Endothelial cell of umbilical vein (primary cell): ENCODE results near the gene TCEAL3.

Experiments
- EZH2 ChIP-seq: IDR thresholded peaks from 2 replicates; pipeline ENCODE4 v1.6.1; 2012; ENCODE audit warnings: borderline replicate concordance, low read depth, mild to moderate bottlenecking, moderate library complexity, low read length, inconsistent platforms; ENCODE audit not compliant: severe bottlenecking
- FOS ChIP-seq: IDR thresholded peaks from 2 replicates; pipeline ENCODE4 v1.6.1; 2011; ENCODE audit warnings: mild to moderate bottlenecking, low read length, moderate library complexity, borderline replicate concordance; ENCODE audit not compliant: insufficient read depth
- MYC ChIP-seq: IDR thresholded peaks from one replicate; pipeline ENCODE4 v1.6.1; 2011; ENCODE audit warnings: mild to moderate bottlenecking, low read depth, low read length
- POLR2A ChIP-seq: IDR thresholded peaks from 2 replicates; pipeline ENCODE4 v1.6.1; 2012; ENCODE audit warnings: low read depth, mild to moderate bottlenecking, control low read depth, low read length
- POLR2AphosphoS5 ChIP-seq: IDR thresholded peaks from 2 replicates; pipeline ENCODE4 v1.6.1; 2012; ENCODE audit warnings: low read depth, mild to moderate bottlenecking, control low read depth, low read length, moderate library complexity; ENCODE audit not compliant: insufficient read depth
- TF ChIP-seq, protein P1 (sequence below), 2 donors: IDR thresholded peaks; 1 replicate in 1 of 2; 2 replicates in 1 of 2; pipeline ENCODE4 v1.5.1; 2011; ENCODE audit warnings: low read length in 2 of 2, mild to moderate bottlenecking in 2 of 2, moderate library complexity in 2 of 2, control low read depth in 1 of 2, inconsistent platforms in 1 of 2, low read depth in 1 of 2; ENCODE audit not compliant: insufficient read depth in 1 of 2; ENCODE audit errors: extremely low read depth in 1 of 2
- TF ChIP-seq, protein P2 (sequence below): IDR thresholded peaks from 2 replicates; pipeline ENCODE4 v1.6.1; 2011; ENCODE audit not compliant: insufficient read depth, insufficient read length

DNA sequence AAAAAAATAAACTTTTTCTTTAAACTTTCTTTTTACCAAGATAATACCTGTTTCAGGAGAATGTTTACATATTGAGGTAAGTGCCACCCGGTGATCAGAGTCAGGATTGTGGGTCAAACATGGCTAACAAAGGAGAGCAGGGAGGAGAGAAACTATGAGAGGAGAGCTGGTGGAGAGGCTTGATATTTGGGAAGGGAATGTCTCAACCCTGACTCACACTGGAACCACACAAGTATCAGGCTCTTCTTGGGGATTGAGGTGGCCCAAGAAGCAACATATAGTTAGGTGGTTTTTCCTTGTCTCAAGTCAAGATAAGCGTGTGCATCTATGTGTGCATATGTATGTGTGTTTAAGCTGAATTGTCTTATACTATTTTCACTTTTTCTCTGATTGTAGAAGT lies 27.7 kb downstream of the TCEAL3 start:
- TF ChIP-seq POLR2A, result no peak
- TF ChIP-seq, protein P1, sequence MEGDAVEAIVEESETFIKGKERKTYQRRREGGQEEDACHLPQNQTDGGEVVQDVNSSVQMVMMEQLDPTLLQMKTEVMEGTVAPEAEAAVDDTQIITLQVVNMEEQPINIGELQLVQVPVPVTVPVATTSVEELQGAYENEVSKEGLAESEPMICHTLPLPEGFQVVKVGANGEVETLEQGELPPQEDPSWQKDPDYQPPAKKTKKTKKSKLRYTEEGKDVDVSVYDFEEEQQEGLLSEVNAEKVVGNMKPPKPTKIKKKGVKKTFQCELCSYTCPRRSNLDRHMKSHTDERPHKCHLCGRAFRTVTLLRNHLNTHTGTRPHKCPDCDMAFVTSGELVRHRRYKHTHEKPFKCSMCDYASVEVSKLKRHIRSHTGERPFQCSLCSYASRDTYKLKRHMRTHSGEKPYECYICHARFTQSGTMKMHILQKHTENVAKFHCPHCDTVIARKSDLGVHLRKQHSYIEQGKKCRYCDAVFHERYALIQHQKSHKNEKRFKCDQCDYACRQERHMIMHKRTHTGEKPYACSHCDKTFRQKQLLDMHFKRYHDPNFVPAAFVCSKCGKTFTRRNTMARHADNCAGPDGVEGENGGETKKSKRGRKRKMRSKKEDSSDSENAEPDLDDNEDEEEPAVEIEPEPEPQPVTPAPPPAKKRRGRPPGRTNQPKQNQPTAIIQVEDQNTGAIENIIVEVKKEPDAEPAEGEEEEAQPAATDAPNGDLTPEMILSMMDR (IDR thresholded peaks at IDR 0.05; ENCODE audit: extremely low read depth in 1 of 2, insufficient read depth in 1 of 2, low read depth in 1 of 2, low read length in 2 of 2), result no peak
- no peak for TF ChIP-seq FOS
- TF ChIP-seq MYC, result no peak
- TF ChIP-seq POLR2AphosphoS5, result no peak
- TF ChIP-seq, protein P2, sequence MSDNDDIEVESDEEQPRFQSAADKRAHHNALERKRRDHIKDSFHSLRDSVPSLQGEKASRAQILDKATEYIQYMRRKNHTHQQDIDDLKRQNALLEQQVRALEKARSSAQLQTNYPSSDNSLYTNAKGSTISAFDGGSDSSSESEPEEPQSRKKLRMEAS, result no peak
- TF ChIP-seq EZH2, result no peak
